K562 (cell line): Measurements from ENCODE around the gene ULBP2. TPM values are rescaled to one million over a fixed set of nuclear protein-coding genes. Genes with fewer than 3 reads are reported as not detected.
A peak's percentile ranks its signal among the peaks of the same experiment; 100 is the strongest.

Experiments used
- CCNT2 ChIP-seq: IDR thresholded peaks from 2 replicates; pipeline ENCODE4 v1.6.1; 2011; ENCODE audit warnings: borderline replicate concordance, low read depth, mild to moderate bottlenecking, moderate library complexity, mixed read lengths, low read length; ENCODE audit not compliant: insufficient read length; ENCODE audit errors: extremely low read depth
- CREB1 ChIP-seq, 2 experiments: sonication (generic) in 1 of 2; formaldehyde crosslinking in 1 of 2; IDR thresholded peaks; 2 replicates each; pipeline versions ENCODE4 v1.6.1 to v1.8.0; 2012 to 2022; ENCODE audit warnings: inconsistent platforms in 1 of 2, mild to moderate bottlenecking in 1 of 2, missing genetic modification reagents in 1 of 2, moderate library complexity in 1 of 2
- DPF2 ChIP-seq: fragments of 450-650 bp; IDR thresholded peaks from 2 replicates; pipeline ENCODE4 v1.6.1; 2016
- JUND ChIP-seq, 2 experiments: IDR thresholded peaks; 2 replicates in 1 of 2; 3 replicates in 1 of 2; pipeline ENCODE4 v1.6.1; 2011; ENCODE audit warnings: borderline replicate concordance in 2 of 2, low read depth in 2 of 2, low read length in 2 of 2, improper control_type of control experiment in 1 of 2, missing biosample characterization in 1 of 2, missing genetic modification characterization in 1 of 2, missing genetic modification reagents in 1 of 2
- NR1H2 ChIP-seq: sonication (generic); formaldehyde crosslinking; IDR thresholded peaks from 2 replicates; pipeline ENCODE4 v1.4.0; 2020; ENCODE audit warnings: mild to moderate bottlenecking, missing genetic modification reagents
- NR2C2 ChIP-seq, 2 experiments: fragments of 200-800 bp in 1 of 2; sonication (Bioruptor generic) in 1 of 2; sonication (generic) in 1 of 2; formaldehyde crosslinking in 1 of 2; IDR thresholded peaks; 2 replicates each; pipeline versions ENCODE4 v1.6.1 to v1.8.0; 2016 to 2022; ENCODE audit warnings: mild to moderate bottlenecking in 1 of 2, missing compliant biosample characterization in 1 of 2, missing genetic modification characterization in 1 of 2, missing genetic modification reagents in 1 of 2
- POLR2G ChIP-seq: fragments of 200-400 bp; formaldehyde crosslinking; IDR thresholded peaks from 2 replicates; pipeline ENCODE4 v1.6.1; 2017; ENCODE audit warnings: low read depth, mild to moderate bottlenecking, antibody characterized with exemption, low read length, moderate library complexity
- SNRNP70 ChIP-seq: fragments of 200-400 bp; formaldehyde crosslinking; optimal IDR thresholded peaks from 2 replicates; pipeline ENCODE3; 2017; ENCODE audit warnings: low read depth, low read length
- SP1 ChIP-seq: sonication (generic); formaldehyde crosslinking; IDR thresholded peaks from 2 replicates; pipeline ENCODE4 v1.8.1; 2022; ENCODE audit warnings: mild to moderate bottlenecking, missing genetic modification reagents
- U2AF1 ChIP-seq: fragments of 200-400 bp; formaldehyde crosslinking; optimal IDR thresholded peaks from 2 replicates; pipeline ENCODE3; 2017; ENCODE audit warnings: mild to moderate bottlenecking, low read depth, low read length, moderate library complexity
- ZBTB17 ChIP-seq: fragments of 450-650 bp; formaldehyde crosslinking; IDR thresholded peaks from 2 replicates; pipeline ENCODE4 v1.4.0; 2020; ENCODE audit warnings: mild to moderate bottlenecking
- ZKSCAN8 ChIP-seq: fragments of 200-800 bp; sonication (Bioruptor generic); IDR thresholded peaks from 2 replicates; pipeline ENCODE4 v1.6.1; 2016; ENCODE audit warnings: missing genetic modification characterization, missing compliant biosample characterization
- ZNF41 ChIP-seq: fragments of 250-450 bp; sonication (Bioruptor Pico); conservative IDR thresholded peaks from 2 replicates; pipeline ENCODE4 v1.4.0; 2020; ENCODE audit warnings: mild to moderate bottlenecking
- ZNF830 ChIP-seq: fragments of 250-450 bp; sonication (Bioruptor Pico); IDR thresholded peaks from 2 replicates; pipeline ENCODE4 v1.5.0; 2021; ENCODE audit warnings: mild to moderate bottlenecking
- polyA plus RNA-seq, 8 experiments: library from polyadenylated mRNA; depleted of rRNA in 4 of 8; stranded (reverse) in 5 of 8; unstranded in 3 of 8; fragments of >200 nt; fragmentation: Nextera tagmentation in 2 of 8; fragmentation: Illumina TruSeq in 1 of 8; extraction: Ambion mirVana in 2 of 8; extraction: Trizol in 1 of 8; gene quantifications; 2 replicates each; pipeline versions ENCODE4 v1.2.1 to v1.2.3, GENCODE V29; 2011 to 2014; ENCODE audit warnings: inconsistent platforms in 1 of 8, missing spikeins in 1 of 8
- total RNA-seq, 7 experiments: library from RNA; depleted of rRNA in 6 of 7; stranded (reverse); fragments of >200 nt in 6 of 7; fragmentation: Illumina TruSeq in 2 of 7; extraction: Trizol in 2 of 7; gene quantifications; 2 replicates each; pipeline versions ENCODE4 v1.2.1 to v1.2.3, GENCODE V29; 2011 to 2021; ENCODE audit warnings: low replicate concordance in 1 of 7
- TF ChIP-seq, protein P1 (sequence below): fragments of 150-350 bp; IDR thresholded peaks from 2 replicates; pipeline ENCODE4 v1.6.1; 2014; ENCODE audit warnings: low read depth, mild to moderate bottlenecking, low read length, borderline replicate concordance
- TF ChIP-seq, protein P2 (sequence below): sonication (generic); formaldehyde crosslinking; IDR thresholded peaks from 2 replicates; pipeline ENCODE4 v1.8.1; 2023; ENCODE audit warnings: mild to moderate bottlenecking, missing genetic modification reagents
- TF ChIP-seq, protein P3 (sequence below): sonication (generic); formaldehyde crosslinking; IDR thresholded peaks from 2 replicates; pipeline ENCODE4 v1.9.0; 2022; ENCODE audit warnings: mild to moderate bottlenecking, missing genetic modification reagents
- TF ChIP-seq, protein P4 (sequence below): fragments of 450-650 bp; conservative IDR thresholded peaks from 2 replicates; pipeline ENCODE4 v1.6.1; 2016; ENCODE audit warnings: missing genetic modification characterization, low read depth, mild to moderate bottlenecking, control low read depth, missing compliant biosample characterization

ULBP2 gene
- total and polyA plus RNA-seq, 9 of the 15 experiments (the other 6 are each of a cell fraction or from before 2014, with no cell fraction given), result 0.50 to 5.3 (median 1.2) TPM

DNA sequence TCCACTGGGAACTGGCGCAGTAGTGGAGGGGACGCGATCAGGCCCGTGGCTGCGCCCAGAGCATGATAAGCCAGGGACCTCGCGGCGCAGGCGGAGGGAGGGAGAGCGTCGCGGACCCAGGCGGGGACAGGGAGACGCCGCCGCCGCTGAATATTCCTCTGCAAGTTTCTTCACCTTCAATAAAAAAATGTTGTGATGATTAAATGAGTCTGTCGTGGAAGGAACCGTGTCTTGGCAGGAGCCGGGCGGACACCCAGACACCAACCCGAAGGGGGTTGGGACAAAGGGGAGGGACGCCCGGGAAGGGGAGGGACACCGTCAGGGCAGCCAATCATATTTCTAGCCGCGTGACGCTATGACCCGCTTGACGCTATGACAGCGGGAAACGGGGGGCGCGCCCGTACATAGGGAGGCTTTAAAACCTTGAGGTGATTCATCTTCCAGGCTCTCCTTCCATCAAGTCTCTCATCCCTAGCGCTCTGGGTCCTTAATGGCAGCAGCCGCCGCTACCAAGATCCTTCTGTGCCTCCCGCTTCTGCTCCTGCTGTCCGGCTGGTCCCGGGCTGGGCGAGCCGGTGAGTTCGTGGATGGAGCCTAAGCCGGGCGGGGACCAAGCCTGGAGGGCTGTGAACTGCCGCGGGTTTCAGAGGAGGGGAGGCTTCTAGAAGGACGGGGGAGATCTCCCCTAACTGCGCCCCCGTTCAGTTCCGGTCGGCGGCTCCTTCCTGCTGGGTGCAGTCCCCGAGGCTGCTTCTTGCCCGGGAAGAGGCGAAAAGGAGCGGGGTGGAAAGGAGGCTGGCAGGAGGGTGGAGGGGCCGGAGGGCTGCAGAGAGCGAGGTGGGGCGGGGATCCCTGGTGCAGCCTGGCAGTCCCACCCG lies at the start of gene ULBP2 (continued):
- TF ChIP-seq POLR2G (peak; percentile 54; the same call in 1 of the 2 replicates), ZNF830 (no peak), JUND (IDR thresholded peaks at IDR 0.05; ENCODE audit: borderline replicate concordance, low read depth, low read length) (peak; percentile 48), JUND (tag; IDR thresholded peaks at IDR 0.05; ENCODE audit: borderline replicate concordance, low read depth, low read length) (no peak), ZNF41 (CRISPR knock-in tag) (no peak), SNRNP70 (no peak), DPF2 (peak; percentile 30; the same call in 1 of the 2 replicates), ZKSCAN8 (CRISPR knock-in tag) (no peak), NR2C2 (CRISPR knock-in tag; IDR thresholded peaks at IDR 0.05) (no peak), NR2C2 (tag; IDR thresholded peaks at IDR 0.05) (peak; percentile 63), NR1H2 (0 out of 2 replicates have a peak, but pooled peaks have one; percentile 35), CCNT2 (peak; percentile 24), SP1 (peak; percentile 31; the same call in 1 of the 2 replicates), CREB1 (IDR thresholded peaks at IDR 0.05) (peak; percentile 74), CREB1 (CRISPR knock-in tag; IDR thresholded peaks at IDR 0.05) (peak; percentile 78), U2AF1 (no peak), ZBTB17 (no peak)
- TF ChIP-seq, protein P1, sequence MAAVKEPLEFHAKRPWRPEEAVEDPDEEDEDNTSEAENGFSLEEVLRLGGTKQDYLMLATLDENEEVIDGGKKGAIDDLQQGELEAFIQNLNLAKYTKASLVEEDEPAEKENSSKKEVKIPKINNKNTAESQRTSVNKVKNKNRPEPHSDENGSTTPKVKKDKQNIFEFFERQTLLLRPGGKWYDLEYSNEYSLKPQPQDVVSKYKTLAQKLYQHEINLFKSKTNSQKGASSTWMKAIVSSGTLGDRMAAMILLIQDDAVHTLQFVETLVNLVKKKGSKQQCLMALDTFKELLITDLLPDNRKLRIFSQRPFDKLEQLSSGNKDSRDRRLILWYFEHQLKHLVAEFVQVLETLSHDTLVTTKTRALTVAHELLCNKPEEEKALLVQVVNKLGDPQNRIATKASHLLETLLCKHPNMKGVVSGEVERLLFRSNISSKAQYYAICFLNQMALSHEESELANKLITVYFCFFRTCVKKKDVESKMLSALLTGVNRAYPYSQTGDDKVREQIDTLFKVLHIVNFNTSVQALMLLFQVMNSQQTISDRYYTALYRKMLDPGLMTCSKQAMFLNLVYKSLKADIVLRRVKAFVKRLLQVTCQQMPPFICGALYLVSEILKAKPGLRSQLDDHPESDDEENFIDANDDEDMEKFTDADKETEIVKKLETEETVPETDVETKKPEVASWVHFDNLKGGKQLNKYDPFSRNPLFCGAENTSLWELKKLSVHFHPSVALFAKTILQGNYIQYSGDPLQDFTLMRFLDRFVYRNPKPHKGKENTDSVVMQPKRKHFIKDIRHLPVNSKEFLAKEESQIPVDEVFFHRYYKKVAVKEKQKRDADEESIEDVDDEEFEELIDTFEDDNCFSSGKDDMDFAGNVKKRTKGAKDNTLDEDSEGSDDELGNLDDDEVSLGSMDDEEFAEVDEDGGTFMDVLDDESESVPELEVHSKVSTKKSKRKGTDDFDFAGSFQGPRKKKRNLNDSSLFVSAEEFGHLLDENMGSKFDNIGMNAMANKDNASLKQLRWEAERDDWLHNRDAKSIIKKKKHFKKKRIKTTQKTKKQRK, result no peak
- TF ChIP-seq, protein P2, sequence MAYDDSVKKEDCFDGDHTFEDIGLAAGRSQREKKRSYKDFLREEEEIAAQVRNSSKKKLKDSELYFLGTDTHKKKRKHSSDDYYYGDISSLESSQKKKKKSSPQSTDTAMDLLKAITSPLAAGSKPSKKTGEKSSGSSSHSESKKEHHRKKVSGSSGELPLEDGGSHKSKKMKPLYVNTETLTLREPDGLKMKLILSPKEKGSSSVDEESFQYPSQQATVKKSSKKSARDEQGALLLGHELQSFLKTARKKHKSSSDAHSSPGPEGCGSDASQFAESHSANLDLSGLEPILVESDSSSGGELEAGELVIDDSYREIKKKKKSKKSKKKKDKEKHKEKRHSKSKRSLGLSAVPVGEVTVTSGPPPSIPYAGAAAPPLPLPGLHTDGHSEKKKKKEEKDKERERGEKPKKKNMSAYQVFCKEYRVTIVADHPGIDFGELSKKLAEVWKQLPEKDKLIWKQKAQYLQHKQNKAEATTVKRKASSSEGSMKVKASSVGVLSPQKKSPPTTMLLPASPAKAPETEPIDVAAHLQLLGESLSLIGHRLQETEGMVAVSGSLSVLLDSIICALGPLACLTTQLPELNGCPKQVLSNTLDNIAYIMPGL (CRISPR knock-in tag), result no peak
- TF ChIP-seq, protein P3, sequence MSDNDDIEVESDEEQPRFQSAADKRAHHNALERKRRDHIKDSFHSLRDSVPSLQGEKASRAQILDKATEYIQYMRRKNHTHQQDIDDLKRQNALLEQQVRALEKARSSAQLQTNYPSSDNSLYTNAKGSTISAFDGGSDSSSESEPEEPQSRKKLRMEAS (CRISPR knock-in tag), result 0 out of 2 replicates have a peak, but pooled peaks have one; percentile 30
- TF ChIP-seq, protein P4, sequence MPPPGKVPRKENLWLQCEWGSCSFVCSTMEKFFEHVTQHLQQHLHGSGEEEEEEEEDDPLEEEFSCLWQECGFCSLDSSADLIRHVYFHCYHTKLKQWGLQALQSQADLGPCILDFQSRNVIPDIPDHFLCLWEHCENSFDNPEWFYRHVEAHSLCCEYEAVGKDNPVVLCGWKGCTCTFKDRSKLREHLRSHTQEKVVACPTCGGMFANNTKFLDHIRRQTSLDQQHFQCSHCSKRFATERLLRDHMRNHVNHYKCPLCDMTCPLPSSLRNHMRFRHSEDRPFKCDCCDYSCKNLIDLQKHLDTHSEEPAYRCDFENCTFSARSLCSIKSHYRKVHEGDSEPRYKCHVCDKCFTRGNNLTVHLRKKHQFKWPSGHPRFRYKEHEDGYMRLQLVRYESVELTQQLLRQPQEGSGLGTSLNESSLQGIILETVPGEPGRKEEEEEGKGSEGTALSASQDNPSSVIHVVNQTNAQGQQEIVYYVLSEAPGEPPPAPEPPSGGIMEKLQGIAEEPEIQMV, result peak; percentile 100
